GM12891 (cell line): ENCODE data around the gene THOC5.

Source experiments
- PAX5 ChIP-seq: IDR thresholded peaks from 2 replicates; pipeline ENCODE4 v1.6.1; 2011; ENCODE audit warnings: low read length, moderate library complexity, mild to moderate bottlenecking; ENCODE audit not compliant: insufficient read depth, severe bottlenecking
- POLR2A ChIP-seq: IDR thresholded peaks from 2 replicates; pipeline ENCODE4 v1.6.1; 2011; ENCODE audit warnings: low read depth, low read length, control low read depth
- POLR2AphosphoS5 ChIP-seq: IDR thresholded peaks from 2 replicates; pipeline ENCODE4 v1.6.1; 2011; ENCODE audit warnings: low read depth, low read length, control low read depth
- POU2F2 ChIP-seq: IDR thresholded peaks from 2 replicates; pipeline ENCODE4 v1.6.1; 2011; ENCODE audit warnings: low read depth, mild to moderate bottlenecking, control low read depth, low read length, moderate library complexity
- SPI1 ChIP-seq: IDR thresholded peaks from 2 replicates; pipeline ENCODE4 v1.6.1; 2011; ENCODE audit warnings: low read depth, low read length, control low read depth
- TAF1 ChIP-seq: IDR thresholded peaks from 2 replicates; pipeline ENCODE4 v1.6.1; 2011; ENCODE audit warnings: low read depth, low read length, control low read depth

DNA sequence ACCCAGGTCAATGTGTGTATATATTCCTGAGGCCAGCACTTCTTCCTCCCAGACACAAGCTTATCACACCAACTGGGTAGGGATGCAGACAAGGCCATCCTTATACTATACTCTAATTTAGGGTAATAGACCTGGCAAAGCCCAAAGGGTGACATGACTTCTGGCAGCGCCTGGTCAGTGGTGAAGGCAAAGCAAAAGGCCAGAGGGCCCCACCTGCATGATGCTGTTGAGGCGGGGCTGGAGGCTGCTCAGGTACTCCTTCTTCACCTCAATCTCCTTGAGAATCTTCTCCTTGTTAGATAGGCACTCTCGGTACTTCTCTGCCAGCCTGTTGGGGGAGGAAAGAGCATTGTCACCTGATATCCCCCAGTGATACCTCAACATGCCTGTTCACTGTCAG is 17.1 kb downstream of the THOC5 start:
- TF ChIP-seq POLR2A, result no peak
- TF ChIP-seq POLR2AphosphoS5, result no peak
- no peak for TF ChIP-seq TAF1
- no peak for TF ChIP-seq PAX5
- no peak for TF ChIP-seq SPI1
- TF ChIP-seq POU2F2, result no peak
